ENCODE measurements around the gene SGK1.

- no peak for TF ChIP-seq EZH2 (IDR thresholded peaks at IDR 0.05)
- no peak for TF ChIP-seq CTCF (IDR thresholded peaks at IDR 0.05)
Measured at GRCh38 chr6:134198093-134198492, 119.8 kb downstream of the SGK1 start.
